Suprapubic skin (tissue), 4 donors: ENCODE data around the gene ANO4. TPM values are rescaled to one million over a fixed set of nuclear protein-coding genes. Genes with fewer than 3 reads are reported as not detected.

Experiments
- DNase-seq, 2 donors: peaks; one replicate each; pipeline ENCODE4 v3.0.0-alpha.2; 2019; ENCODE audit warnings: low spot score in 2 of 2
- H3K27ac ChIP-seq: fragments of 200-600 bp; sonication (generic); one replicate; pipeline ENCODE4 v1.5.1; 2019
- H3K27me3 ChIP-seq: fragments of 200-600 bp; sonication (generic); one replicate; pipeline ENCODE4 v1.5.1; 2019
- H3K36me3 ChIP-seq: fragments of 200-600 bp; sonication (generic); one replicate; pipeline ENCODE4 v1.5.1; 2019
- H3K4me1 ChIP-seq: fragments of 200-600 bp; sonication (generic); one replicate; pipeline ENCODE4 v1.5.1; 2019
- H3K4me3 ChIP-seq: fragments of 200-600 bp; sonication (generic); one replicate; pipeline ENCODE4 v1.5.1; 2019; ENCODE audit warnings: mild to moderate bottlenecking
- H3K9me3 ChIP-seq: fragments of 200-600 bp; sonication (generic); one replicate; pipeline ENCODE4 v1.5.1; 2019
- CTCF ChIP-seq, 2 donors: fragments of 200-600 bp in 1 of 2; fragments of 450-650 bp in 1 of 2; sonication (generic) in 1 of 2; IDR thresholded peaks; one replicate each; pipeline ENCODE4 v1.5.1; 2016 to 2019; ENCODE audit warnings: antibody characterized with exemption in 2 of 2, mild to moderate bottlenecking in 1 of 2, moderate library complexity in 1 of 2
- EP300 ChIP-seq: sonication (generic); formaldehyde crosslinking; IDR thresholded peaks from one replicate; pipeline ENCODE4 v1.6.1; 2017; ENCODE audit warnings: antibody characterized with exemption
- POLR2A ChIP-seq, 2 donors: fragments of 450-650 bp; IDR thresholded peaks; one replicate each; pipeline ENCODE4 v1.6.1; 2017; ENCODE audit warnings: antibody characterized with exemption in 2 of 2, mild to moderate bottlenecking in 2 of 2, moderate library complexity in 2 of 2
- POLR2AphosphoS5 ChIP-seq, 3 donors: sonication (generic); formaldehyde crosslinking; IDR thresholded peaks; one replicate each; pipeline ENCODE4 v1.6.1; 2017; ENCODE audit warnings: antibody characterized with exemption in 3 of 3
- WGBS: methylation state at CpG from one replicate; pipeline ENCODE4 v1.1.5; 2018; 5-methylcytosine and 5-hydroxymethylcytosine counted together
- total RNA-seq, 4 donors: library from RNA; depleted of rRNA; stranded (reverse); fragments of >200 nt; gene quantifications; one replicate each; pipeline ENCODE4 v1.1.0, GENCODE V29; 2016

The ANO4 gene
- total RNA-seq, 4 donors from 2014 or later, result 0.30 to 1.2 TPM; not detected in 2

- Histone ChIP-seq H3K4me3 (no peak overlapping the region), H3K27me3 (no peaks in the 10 kb centered on the region), H3K4me1 (peaks cover 13% of the 10 kb centered on the region), H3K9me3 (no peaks in the 10 kb centered on the region), H3K27ac (no peak overlapping the region), H3K36me3 (no peaks in the 10 kb centered on the region)
- 62% methylated on average over 3 of the region's 3 CpGs for WGBS
- no peak for DNase-seq
- TF ChIP-seq EP300 (no peak), POLR2A (IDR thresholded peaks at IDR 0.05) (no peak), POLR2AphosphoS5 (IDR thresholded peaks at IDR 0.05) (no peak), CTCF (IDR thresholded peaks at IDR 0.05) (no peak)
Observed at GRCh38 chr12:101019667-101020066, 225.1 kb downstream of the ANO4 start.

GRCh38 chr12:101021442-101021841 is 226.9 kb downstream of the ANO4 start:
- no peak for DNase-seq
- whole genome bisulfite sequencing, result 60% methylated on average over 3 of the region's 3 CpGs
- H3K4me3 ChIP-seq, result no peak overlapping the region
- TF ChIP-seq POLR2AphosphoS5 (IDR thresholded peaks at IDR 0.05), result no peak
- TF ChIP-seq EP300, result no peak
- TF ChIP-seq CTCF (IDR thresholded peaks at IDR 0.05), result no peak
- TF ChIP-seq POLR2A (IDR thresholded peaks at IDR 0.05), result no peak
- no peaks in the 10 kb centered on the region for H3K36me3 ChIP-seq
- peaks cover 13% of the 10 kb centered on the region for H3K4me1 ChIP-seq
- no peak overlapping the region for H3K27ac ChIP-seq
- H3K9me3 ChIP-seq, result no peaks in the 10 kb centered on the region
- no peaks in the 10 kb centered on the region for H3K27me3 ChIP-seq

GRCh38 chr12:101021911-101022388 is 227.4 kb downstream of the ANO4 start:
- Histone ChIP-seq H3K27me3 (no peaks in the 10 kb centered on the region), H3K27ac (no peak overlapping the region), H3K4me1 (peaks cover 13% of the 10 kb centered on the region), H3K9me3 (no peaks in the 10 kb centered on the region), H3K36me3 (no peaks in the 10 kb centered on the region), H3K4me3 (no peak overlapping the region)
- no peak for TF ChIP-seq POLR2A (IDR thresholded peaks at IDR 0.05)
- TF ChIP-seq EP300, result no peak
- no peak for TF ChIP-seq CTCF (IDR thresholded peaks at IDR 0.05)
- no peak for TF ChIP-seq POLR2AphosphoS5 (IDR thresholded peaks at IDR 0.05)
- DNase-seq, result no peak

GRCh38 chr12:101027200-101027599 is 232.6 kb downstream of the ANO4 start:
- no peak for DNase-seq
- H3K9me3 ChIP-seq, result peaks cover 3% of the 10 kb centered on the region
- no peak overlapping the region for H3K27ac ChIP-seq
- H3K4me1 ChIP-seq, result peaks cover 2% of the 10 kb centered on the region
- H3K4me3 ChIP-seq, result no peak overlapping the region
- 65% methylated on average over 2 of the region's 3 CpGs for WGBS
- TF ChIP-seq POLR2AphosphoS5 (IDR thresholded peaks at IDR 0.05) (no peak), POLR2A (IDR thresholded peaks at IDR 0.05) (no peak), CTCF (IDR thresholded peaks at IDR 0.05) (no peak), EP300 (no peak)
- no peaks in the 10 kb centered on the region for H3K27me3 ChIP-seq
- H3K36me3 ChIP-seq, result no peaks in the 10 kb centered on the region

- no peak overlapping the region for H3K27ac ChIP-seq
- H3K4me3 ChIP-seq, result no peak overlapping the region
- peaks cover 3% of the 10 kb centered on the region for H3K9me3 ChIP-seq
- H3K4me1 ChIP-seq, result no peaks in the 10 kb centered on the region
- WGBS, result 78% methylated on average over 4 of the region's 4 CpGs
- TF ChIP-seq CTCF (IDR thresholded peaks at IDR 0.05) (no peak), POLR2A (IDR thresholded peaks at IDR 0.05) (no peak), EP300 (no peak), POLR2AphosphoS5 (IDR thresholded peaks at IDR 0.05) (no peak)
- H3K27me3 ChIP-seq, result no peaks in the 10 kb centered on the region
- no peak for DNase-seq
- no peaks in the 10 kb centered on the region for H3K36me3 ChIP-seq
Observed at GRCh38 chr12:101027816-101028215, 233.2 kb downstream of the ANO4 start.
